Colonic mucosa (tissue), 4 donors: ENCODE data around the gene PRC1. TPM values are rescaled to one million over a fixed set of nuclear protein-coding genes. Genes with fewer than 3 reads are reported as not detected.
"Not testable (repeated sequence)": the region's sequence is repeated elsewhere in the genome, so short reads cannot be mapped to it uniquely, and the experiment has no call there.

Experiments used
- DNase-seq: peaks from one replicate; pipeline ENCODE4 v3.0.0-alpha.2; 2020
- H3K27ac ChIP-seq: fragments of 200-600 bp; one replicate; pipeline ENCODE4 v1.8.0; 2021
- H3K27me3 ChIP-seq: fragments of 200-600 bp; one replicate; pipeline ENCODE4 v1.8.0; 2021
- H3K36me3 ChIP-seq: fragments of 200-600 bp; one replicate; pipeline ENCODE4 v1.8.0; 2021
- H3K4me1 ChIP-seq: fragments of 200-600 bp; one replicate; pipeline ENCODE4 v1.8.0; 2021; ENCODE audit warnings: mild to moderate bottlenecking
- H3K4me3 ChIP-seq: fragments of 200-600 bp; one replicate; pipeline ENCODE4 v1.8.0; 2021
- H3K9ac ChIP-seq, 2 donors: one replicate each; pipeline ENCODE4 v1.7.0; 2013; ENCODE audit warnings: control low read depth in 2 of 2, low read depth in 2 of 2, low read length in 2 of 2
- H3K9me3 ChIP-seq: fragments of 200-600 bp; one replicate; pipeline ENCODE4 v1.8.0; 2021
- intact Hi-C: fragments of 100-400 bp; cut with DNase I; formaldehyde crosslinking; loops from one replicate; pipeline ENCODE4 v1.14.1; 2022
- total RNA-seq, 2 donors: library from RNA; stranded (reverse); fragmentation: NEBNext Ultra II Directional in 1 of 2; extraction: Animal tissue kit (Norgen Biotek cat#: 25700) in 1 of 2; gene quantifications; one replicate each; pipeline ENCODE4 v1.2.1, GENCODE V29; 2021
- TF ChIP-seq, protein P1 (sequence below): fragments of 200-600 bp; IDR thresholded peaks from one replicate; pipeline ENCODE4 v1.8.0; 2022; ENCODE audit warnings: antibody characterized with exemption, mild to moderate bottlenecking
- donor health status: healthy.
- donor health status: DM: no; HTN: no; CAD: no.
- donor health status: DM: no; HTN: no; CAD: no.

PRC1 gene
- total RNA-seq, 2 donors from 2014 or later: 44.3 to 114 TPM

DNA sequence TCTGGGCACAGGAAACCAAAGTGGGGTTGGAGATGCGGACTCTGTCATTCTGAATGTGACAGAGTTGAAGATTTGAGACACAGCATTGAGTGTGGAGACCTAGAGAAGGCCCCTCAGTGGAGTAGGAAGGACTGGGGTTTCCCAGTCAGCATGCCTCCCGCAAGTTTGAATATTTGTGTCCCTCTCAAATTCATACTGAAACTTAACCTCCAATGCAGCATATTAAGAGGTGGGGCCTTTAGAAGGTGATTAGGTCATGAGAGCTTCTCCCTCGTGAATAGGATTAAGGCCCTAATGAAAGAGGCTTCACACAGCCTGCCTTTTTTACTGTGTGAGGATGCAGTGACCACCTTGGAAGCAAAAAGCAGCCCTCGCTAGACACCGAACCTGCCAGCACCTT, 70.0 kb downstream of the PRC1 start:
- no peaks in the 10 kb centered on the region for H3K4me1 ChIP-seq
- no peak overlapping the region for H3K9ac ChIP-seq
- H3K9me3 ChIP-seq: no peaks in the 10 kb centered on the region
- no peaks in the 10 kb centered on the region for H3K27me3 ChIP-seq
- TF ChIP-seq, protein P1, sequence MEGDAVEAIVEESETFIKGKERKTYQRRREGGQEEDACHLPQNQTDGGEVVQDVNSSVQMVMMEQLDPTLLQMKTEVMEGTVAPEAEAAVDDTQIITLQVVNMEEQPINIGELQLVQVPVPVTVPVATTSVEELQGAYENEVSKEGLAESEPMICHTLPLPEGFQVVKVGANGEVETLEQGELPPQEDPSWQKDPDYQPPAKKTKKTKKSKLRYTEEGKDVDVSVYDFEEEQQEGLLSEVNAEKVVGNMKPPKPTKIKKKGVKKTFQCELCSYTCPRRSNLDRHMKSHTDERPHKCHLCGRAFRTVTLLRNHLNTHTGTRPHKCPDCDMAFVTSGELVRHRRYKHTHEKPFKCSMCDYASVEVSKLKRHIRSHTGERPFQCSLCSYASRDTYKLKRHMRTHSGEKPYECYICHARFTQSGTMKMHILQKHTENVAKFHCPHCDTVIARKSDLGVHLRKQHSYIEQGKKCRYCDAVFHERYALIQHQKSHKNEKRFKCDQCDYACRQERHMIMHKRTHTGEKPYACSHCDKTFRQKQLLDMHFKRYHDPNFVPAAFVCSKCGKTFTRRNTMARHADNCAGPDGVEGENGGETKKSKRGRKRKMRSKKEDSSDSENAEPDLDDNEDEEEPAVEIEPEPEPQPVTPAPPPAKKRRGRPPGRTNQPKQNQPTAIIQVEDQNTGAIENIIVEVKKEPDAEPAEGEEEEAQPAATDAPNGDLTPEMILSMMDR: no peak
- H3K27ac ChIP-seq: no peak overlapping the region
- no peak overlapping the region for H3K4me3 ChIP-seq
- intact Hi-C loops: no loop called here
- H3K36me3 ChIP-seq: no peaks in the 10 kb centered on the region
- no peak for DNase-seq

DNA sequence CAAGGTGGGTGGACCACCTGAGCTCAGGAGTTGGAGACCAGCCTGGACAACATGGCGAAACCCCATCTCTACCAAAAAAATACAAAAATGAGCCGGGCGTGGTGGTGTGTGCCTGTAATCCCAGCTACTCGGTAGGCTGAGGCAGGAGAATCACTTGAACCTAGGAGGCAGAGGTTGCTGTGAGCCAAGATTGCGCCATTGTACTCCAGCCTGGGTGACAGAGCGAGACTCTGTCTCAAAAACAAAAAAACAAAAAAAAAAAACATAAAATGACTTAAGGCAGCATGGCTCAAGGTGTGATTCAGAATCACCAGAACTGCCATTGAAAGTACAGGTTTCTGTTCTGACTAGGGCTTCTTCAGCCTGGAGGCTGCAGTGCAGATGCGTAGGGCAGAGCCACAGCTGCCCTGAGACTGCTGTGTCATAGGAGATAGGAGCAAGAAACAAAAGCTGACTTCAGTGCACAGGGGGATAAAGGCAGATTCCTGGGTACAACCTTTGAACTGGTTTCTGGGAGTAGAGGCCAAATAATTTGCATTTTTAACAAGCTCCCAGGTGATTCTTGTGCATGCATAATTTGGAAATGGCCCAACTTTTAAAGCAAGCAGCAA, 71.5 kb downstream of the PRC1 start:
- H3K27me3 ChIP-seq, DNase-seq, intact Hi-C loops: not testable (repeated sequence)

DNA sequence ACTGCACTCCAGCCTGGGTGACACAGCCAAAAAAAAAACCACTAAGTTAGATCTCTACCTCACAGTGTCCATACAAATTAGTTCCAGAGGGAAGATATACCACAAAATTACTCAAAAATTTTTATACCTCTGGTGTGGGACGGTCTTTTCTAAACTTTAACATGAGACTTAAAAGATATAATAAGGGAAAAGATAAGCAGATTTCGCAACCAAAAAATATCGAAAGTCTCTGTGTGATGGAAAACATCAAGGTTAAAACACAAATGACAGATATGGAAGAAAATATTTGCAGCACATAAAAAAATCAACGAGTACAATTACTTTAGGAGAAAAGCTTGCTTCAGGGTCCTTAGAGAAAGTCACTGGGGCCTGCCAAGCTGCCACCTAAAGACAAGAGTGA, 72.4 kb downstream of the PRC1 start:
- intact Hi-C loops: no loop called here
- no peak overlapping the region for H3K27ac ChIP-seq
- DNase-seq: no peak
- no peak overlapping the region for H3K4me3 ChIP-seq
- H3K9ac ChIP-seq: no peak overlapping the region
- H3K9me3 ChIP-seq: no peaks in the 10 kb centered on the region
- TF ChIP-seq, protein P1: no peak
- no peaks in the 10 kb centered on the region for H3K27me3 ChIP-seq
- no peaks in the 10 kb centered on the region for H3K4me1 ChIP-seq
- H3K36me3 ChIP-seq: peaks cover 11% of the 10 kb centered on the region

More for the DNA sequence above, 71.5 kb downstream of the PRC1 start:
- not testable (repeated sequence) for H3K36me3 ChIP-seq, H3K9ac ChIP-seq, H3K4me1 ChIP-seq, H3K9me3 ChIP-seq, H3K27ac ChIP-seq, H3K4me3 ChIP-seq

DNA sequence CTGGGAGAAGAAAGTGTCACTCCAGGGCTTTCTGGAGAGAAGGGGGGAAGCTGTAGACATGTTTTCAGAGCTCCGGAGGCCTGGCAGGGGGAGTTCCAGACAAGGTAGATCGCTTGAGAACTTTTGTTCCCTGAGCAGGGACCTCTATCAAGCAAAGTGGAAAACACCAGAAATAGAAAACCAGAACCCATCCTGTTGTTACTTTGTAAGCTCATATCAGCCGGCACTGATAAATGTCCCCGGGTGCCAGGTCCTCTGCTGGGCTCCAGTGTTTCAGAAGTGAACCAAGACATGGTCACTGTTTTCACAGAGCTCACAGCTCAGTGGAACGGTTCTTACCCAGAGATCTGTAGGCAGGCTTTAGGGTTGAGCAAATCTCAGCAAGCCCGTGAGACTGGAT, 75.5 kb downstream of the PRC1 start:
- no peaks in the 10 kb centered on the region for H3K27me3 ChIP-seq
- TF ChIP-seq, protein P1: no peak
- no peak for DNase-seq
- H3K9me3 ChIP-seq: no peaks in the 10 kb centered on the region
- H3K4me1 ChIP-seq: no peaks in the 10 kb centered on the region
- no peak overlapping the region for H3K4me3 ChIP-seq
- no peak overlapping the region for H3K9ac ChIP-seq
- no peak overlapping the region for H3K27ac ChIP-seq
- peaks cover 11% of the 10 kb centered on the region for H3K36me3 ChIP-seq
- intact Hi-C loops: no loop called here

DNA sequence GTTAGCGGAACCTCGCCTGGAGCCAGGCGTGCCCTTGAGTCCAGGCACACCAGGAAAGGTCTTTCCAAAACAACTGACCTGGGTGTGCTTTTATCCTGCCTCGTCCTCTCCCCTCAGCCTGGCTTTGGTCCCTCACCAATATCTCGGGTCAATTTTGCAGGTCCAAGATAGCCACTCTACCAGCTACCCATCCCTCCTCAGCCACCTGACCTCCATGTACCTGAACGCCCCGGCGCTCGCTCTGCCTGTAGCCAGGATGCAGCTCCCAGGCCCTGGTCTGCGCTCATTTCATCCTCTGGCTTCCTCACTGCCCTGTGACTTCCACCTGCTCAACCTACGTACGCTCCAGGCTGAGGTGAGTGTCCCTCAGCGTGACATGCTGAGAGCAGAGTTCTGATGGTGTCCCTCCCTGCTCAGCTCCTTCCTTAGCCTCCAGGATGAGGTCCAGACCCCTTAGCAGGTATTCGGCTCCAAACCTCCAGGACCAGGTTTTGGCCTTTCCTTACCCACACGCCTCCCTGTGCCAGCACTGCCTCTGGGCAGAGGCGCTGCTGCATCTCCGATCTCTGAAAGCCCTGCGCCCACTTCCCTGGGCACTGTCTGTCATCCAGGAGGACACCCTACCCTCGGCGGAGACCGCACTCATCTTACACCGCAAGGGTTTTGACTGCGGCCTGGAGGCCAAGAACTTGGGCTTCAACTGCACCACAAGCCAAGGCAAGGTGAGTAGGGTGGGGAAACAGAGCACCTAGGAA, 76.1 kb downstream of the PRC1 start:
- Histone ChIP-seq H3K4me3 (no peak overlapping the region), H3K36me3 (peaks cover 11% of the 10 kb centered on the region), H3K27ac (no peak overlapping the region), H3K9ac (no peak overlapping the region), H3K9me3 (no peaks in the 10 kb centered on the region), H3K4me1 (no peaks in the 10 kb centered on the region), H3K27me3 (no peaks in the 10 kb centered on the region)
- DNase-seq: no peak
- TF ChIP-seq, protein P1: no peak
- intact Hi-C loops: no loop called here

- Histone ChIP-seq H3K27ac (no peak overlapping the region), H3K9ac (no peak overlapping the region), H3K36me3 (peaks cover 14% of the 10 kb centered on the region), H3K9me3 (no peaks in the 10 kb centered on the region), H3K27me3 (no peaks in the 10 kb centered on the region), H3K4me1 (no peaks in the 10 kb centered on the region), H3K4me3 (no peak overlapping the region)
- TF ChIP-seq, protein P1: no peak
- DNase-seq: no peak
- intact Hi-C loops: no loop called here
Observed at GRCh38 chr15:90917569-90917968, 76.8 kb downstream of the PRC1 start.
